ENCODE results near the gene RHBDF1. TPM values are rescaled to one million over a fixed set of nuclear protein-coding genes. Genes with fewer than 3 reads are reported as not detected.

The RHBDF1 gene
- total RNA-seq, 4 donors from 2014 or later = 11.9 to 179 (median 33.8) TPM

GRCh38 chr16:76535-77272 is 4.3 kb upstream of the RHBDF1 start:
- Histone ChIP-seq H3K4me1 (peaks cover 14 to 49% (median 38%) of the 10 kb centered on the region in 4 donors), H3K36me3 (no peaks in the 10 kb centered on the region), H3K9me3 (no peaks in the 10 kb centered on the region), H3K4me3 (peak overlapping the region in 2 of 4 donors; percentile 87 to 93), H3K27ac (peak overlapping the region; percentile 88 to 94 (median 92)), H3K27me3 (no peaks in the 10 kb centered on the region)
- peak; percentile 71 for DNase-seq
- WGBS, 2 donors (ENCODE audit: low coverage in 1 of 2) = 28 to 50% methylated on average over 2 to 13 of the region's 13 CpGs
- intact Hi-C loops (cut with DNase I; ENCODE audit: low total_unique reads) (no loop called here), in situ Hi-C loops (cut with MboI; ENCODE audit: low pct_ligation_motif_present in 1 of 4, low pct_unique_long_range_greater_than_20kb in 1 of 4, low sequenced_read_pairs in 3 of 4) (no loop called here)
- TF ChIP-seq POLR2A (IDR thresholded peaks at IDR 0.05) = no peak
- TF ChIP-seq POLR2AphosphoS5 (IDR thresholded peaks at IDR 0.05) = peak; percentile 26 to 56 (median 46)

GRCh38 chr16:75580-76501 is 3.4 kb upstream of the RHBDF1 start:
- peak overlapping the region; percentile 88 to 94 (median 92) for H3K27ac ChIP-seq
- 40% methylated on average over 9 of the region's 11 CpGs; no CpG with 5 or more reads in 1 of the 2 donors for WGBS, 2 donors (ENCODE audit: low coverage in 1 of 2)
- in situ Hi-C loops (cut with MboI; ENCODE audit: low pct_ligation_motif_present in 1 of 4, low pct_unique_long_range_greater_than_20kb in 1 of 4, low sequenced_read_pairs in 3 of 4) = no loop called here
- DNase-seq = peak; percentile 71
- H3K4me3 ChIP-seq = no peak overlapping the region
- no peaks in the 10 kb centered on the region for H3K27me3 ChIP-seq
- no peaks in the 10 kb centered on the region for H3K9me3 ChIP-seq
- H3K36me3 ChIP-seq = no peaks in the 10 kb centered on the region
- H3K4me1 ChIP-seq = peaks cover 19 to 57% (median 47%) of the 10 kb centered on the region in 4 donors
- TF ChIP-seq CTCF (IDR thresholded peaks at IDR 0.05) = peak in 1 of 5 experiments; percentile 19
- TF ChIP-seq EP300 (IDR thresholded peaks at IDR 0.05; ENCODE audit: low read depth) = no peak
- TF ChIP-seq POLR2A (IDR thresholded peaks at IDR 0.05) = no peak
- peak in 1 of 3 donors; percentile 10 for TF ChIP-seq POLR2AphosphoS5 (IDR thresholded peaks at IDR 0.05)
- intact Hi-C loops (cut with DNase I; ENCODE audit: low total_unique reads) = no loop called here

GRCh38 chr16:74747-75334 is 2.4 kb upstream of the RHBDF1 start:
- intact Hi-C loops (cut with DNase I; ENCODE audit: low total_unique reads) (no loop called here), in situ Hi-C loops (cut with MboI; ENCODE audit: low pct_ligation_motif_present in 1 of 4, low pct_unique_long_range_greater_than_20kb in 1 of 4, low sequenced_read_pairs in 3 of 4) (no loop called here)
- no peaks in the 10 kb centered on the region for H3K9me3 ChIP-seq
- TF ChIP-seq CTCF (IDR thresholded peaks at IDR 0.05) (no peak), EP300 (IDR thresholded peaks at IDR 0.05; ENCODE audit: low read depth) (no peak), POLR2AphosphoS5 (IDR thresholded peaks at IDR 0.05) (no peak), POLR2A (IDR thresholded peaks at IDR 0.05) (no peak)
- H3K27me3 ChIP-seq = no peaks in the 10 kb centered on the region
- H3K36me3 ChIP-seq = no peaks in the 10 kb centered on the region
- H3K4me3 ChIP-seq = no peak overlapping the region
- 60 to 83% methylated on average over 1 to 16 of the region's 16 CpGs for whole genome bisulfite sequencing, 2 donors (ENCODE audit: low coverage in 1 of 2)
- H3K4me1 ChIP-seq = peaks cover 20 to 63% (median 50%) of the 10 kb centered on the region in 4 donors
- DNase-seq = no peak
- H3K27ac ChIP-seq = peak overlapping the region; percentile 88 to 94 (median 92)

GRCh38 chr16:74051-74746 is 1.8 kb upstream of the RHBDF1 start:
- no peak for TF ChIP-seq EP300 (IDR thresholded peaks at IDR 0.05; ENCODE audit: low read depth)
- no peak for TF ChIP-seq POLR2AphosphoS5 (IDR thresholded peaks at IDR 0.05)
- TF ChIP-seq CTCF (IDR thresholded peaks at IDR 0.05) = no peak
- TF ChIP-seq POLR2A (IDR thresholded peaks at IDR 0.05) = no peak
- peaks cover 20 to 63% (median 50%) of the 10 kb centered on the region in 4 donors for H3K4me1 ChIP-seq
- intact Hi-C loops (cut with DNase I; ENCODE audit: low total_unique reads) (no loop called here), in situ Hi-C loops (cut with MboI; ENCODE audit: low pct_ligation_motif_present in 1 of 4, low pct_unique_long_range_greater_than_20kb in 1 of 4, low sequenced_read_pairs in 3 of 4) (no loop called here)
- 66% methylated on average over 12 of the region's 12 CpGs; no CpG with 5 or more reads in 1 of the 2 donors for WGBS, 2 donors (ENCODE audit: low coverage in 1 of 2)
- peak overlapping the region; percentile 3 to 92 (median 60) for H3K27ac ChIP-seq
- no peaks in the 10 kb centered on the region for H3K9me3 ChIP-seq
- no peak overlapping the region for H3K4me3 ChIP-seq
- DNase-seq = no peak
- H3K27me3 ChIP-seq = no peaks in the 10 kb centered on the region
- no peaks in the 10 kb centered on the region for H3K36me3 ChIP-seq

Data from transverse colon (tissue), 4 donors.